HuH-7.5 (cell line): ENCODE results near the gene UNC93B1.

Source experiments
- DNase-seq: peaks from one replicate; pipeline ENCODE4 v3.0.0; 2011; ENCODE audit warnings: low spot score

UNC93B1 gene

GRCh38 chr11:68040101-68040956, 36.4 kb upstream of the UNC93B1 start:
- peak; percentile 91 for DNase-seq

GRCh38 chr11:68039526-68040086, 35.7 kb upstream of the UNC93B1 start:
- DNase-seq: no peak

DNA sequence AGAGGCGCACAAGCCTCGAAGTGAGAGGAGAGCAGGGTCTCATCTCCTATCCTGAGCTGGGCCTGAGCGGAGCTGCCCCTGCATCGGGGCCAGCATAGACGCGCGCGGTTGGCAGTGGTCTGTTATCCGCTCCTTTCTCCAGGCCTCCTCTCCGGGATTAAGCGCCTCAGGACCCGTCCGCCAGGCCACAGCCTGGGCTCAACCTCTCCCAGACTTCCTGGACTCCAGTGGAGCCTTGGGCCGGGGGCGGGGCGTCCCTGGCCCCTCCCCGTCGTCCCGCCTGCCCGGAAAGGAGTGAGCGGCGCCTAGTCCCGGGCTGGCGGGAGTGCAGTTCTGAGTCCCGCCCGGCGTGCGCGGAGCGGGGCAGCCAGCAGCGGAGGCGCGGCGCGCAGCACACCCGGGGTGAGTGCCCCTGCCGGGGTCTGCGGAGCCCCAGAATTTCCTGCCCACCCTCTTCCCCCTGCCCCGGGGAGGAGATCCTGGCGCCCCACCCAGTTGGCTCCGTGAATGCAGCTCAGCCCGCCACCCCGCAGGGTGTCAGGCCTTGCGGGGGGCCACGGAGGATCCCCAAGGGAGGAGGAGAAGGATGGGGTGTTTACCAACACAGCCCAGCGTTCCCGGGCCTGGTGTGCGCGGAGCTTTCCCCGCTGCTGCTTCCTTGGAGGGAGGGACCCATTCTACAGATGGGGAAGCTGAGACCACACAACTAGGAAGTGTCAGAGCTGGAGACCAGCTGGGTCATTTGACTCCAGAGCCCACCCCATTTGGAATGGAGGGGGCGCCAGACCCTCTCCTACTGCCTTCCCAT, 35.0 kb upstream of the UNC93B1 start, which contains the start of gene TCIRG1:
TSS of gene TCIRG1 (plus strand) at position 308 of the 808 bp plus-strand sequence. CDS start 2,247 bp downstream, outside the sequence.
- DNase-seq: peak; percentile 100

DNA sequence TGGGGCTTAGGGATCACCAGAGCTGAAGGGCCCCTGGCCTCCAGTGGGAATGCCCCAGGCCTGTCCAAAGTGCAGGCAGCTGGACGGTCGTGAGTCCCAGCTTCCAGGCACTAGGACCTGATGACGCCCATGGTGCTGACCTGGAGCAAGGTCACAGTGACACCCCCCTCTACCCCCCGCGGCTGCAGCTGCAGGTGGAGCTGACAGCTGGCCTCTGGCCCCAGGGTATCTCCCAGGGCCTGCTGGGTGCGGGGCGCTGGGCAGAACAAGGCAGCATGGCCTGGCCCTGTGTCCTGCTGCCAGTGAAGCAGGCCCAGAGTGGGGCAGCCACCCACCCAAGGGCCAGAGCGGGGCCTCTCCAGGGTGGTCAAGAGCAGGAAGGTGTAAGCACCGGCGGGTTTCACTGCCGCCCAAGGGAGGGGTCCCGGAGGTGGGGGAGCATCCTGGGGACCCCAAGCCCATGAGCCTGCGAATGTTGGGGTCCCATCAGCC, 34.4 kb upstream of the UNC93B1 start:
- peak; percentile 100 for DNase-seq

GRCh38 chr11:68037411-68038225, 33.7 kb upstream of the UNC93B1 start:
- DNase-seq: no peak

- DNase-seq: no peak
Measured at GRCh38 chr11:68036717-68037239, 32.9 kb upstream of the UNC93B1 start.

DNA sequence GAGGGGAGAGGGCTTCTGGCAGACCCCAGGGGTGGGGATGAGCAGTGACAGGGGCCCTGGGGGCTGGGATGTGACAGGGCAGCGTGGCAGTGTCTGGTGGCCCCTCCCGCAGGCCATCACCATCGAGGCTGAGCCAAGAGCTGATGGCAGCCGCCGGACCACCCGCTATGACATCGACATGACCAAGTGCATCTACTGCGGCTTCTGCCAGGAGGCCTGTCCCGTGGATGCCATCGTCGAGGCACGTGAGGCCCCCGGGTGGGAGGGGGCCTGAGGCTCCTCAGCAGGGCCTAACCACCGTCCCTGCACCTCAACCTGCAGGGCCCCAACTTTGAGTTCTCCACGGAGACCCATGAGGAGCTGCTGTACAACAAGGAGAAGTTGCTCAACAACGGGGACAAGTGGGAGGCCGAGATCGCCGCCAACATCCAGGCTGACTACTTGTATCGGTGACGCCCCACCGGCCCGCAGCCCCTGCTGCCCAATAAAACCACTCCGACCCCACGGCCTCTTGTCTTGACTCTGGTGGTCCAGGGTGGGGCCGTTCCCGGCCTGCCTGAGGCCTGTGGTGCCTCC, 32.3 kb upstream of the UNC93B1 start:
- DNase-seq: no peak

GRCh38 chr11:68035266-68035876, 31.5 kb upstream of the UNC93B1 start:
- no peak for DNase-seq

- no peak for DNase-seq
Measured at GRCh38 chr11:68033708-68034045, 29.8 kb upstream of the UNC93B1 start.

GRCh38 chr11:68032997-68033707, 29.3 kb upstream of the UNC93B1 start:
- DNase-seq: no peak

- DNase-seq: no peak
Measured at GRCh38 chr11:68032003-68032402, 28.1 kb upstream of the UNC93B1 start.

- peak; percentile 80 for DNase-seq
Measured at GRCh38 chr11:68031144-68031464, 27.2 kb upstream of the UNC93B1 start.

DNA sequence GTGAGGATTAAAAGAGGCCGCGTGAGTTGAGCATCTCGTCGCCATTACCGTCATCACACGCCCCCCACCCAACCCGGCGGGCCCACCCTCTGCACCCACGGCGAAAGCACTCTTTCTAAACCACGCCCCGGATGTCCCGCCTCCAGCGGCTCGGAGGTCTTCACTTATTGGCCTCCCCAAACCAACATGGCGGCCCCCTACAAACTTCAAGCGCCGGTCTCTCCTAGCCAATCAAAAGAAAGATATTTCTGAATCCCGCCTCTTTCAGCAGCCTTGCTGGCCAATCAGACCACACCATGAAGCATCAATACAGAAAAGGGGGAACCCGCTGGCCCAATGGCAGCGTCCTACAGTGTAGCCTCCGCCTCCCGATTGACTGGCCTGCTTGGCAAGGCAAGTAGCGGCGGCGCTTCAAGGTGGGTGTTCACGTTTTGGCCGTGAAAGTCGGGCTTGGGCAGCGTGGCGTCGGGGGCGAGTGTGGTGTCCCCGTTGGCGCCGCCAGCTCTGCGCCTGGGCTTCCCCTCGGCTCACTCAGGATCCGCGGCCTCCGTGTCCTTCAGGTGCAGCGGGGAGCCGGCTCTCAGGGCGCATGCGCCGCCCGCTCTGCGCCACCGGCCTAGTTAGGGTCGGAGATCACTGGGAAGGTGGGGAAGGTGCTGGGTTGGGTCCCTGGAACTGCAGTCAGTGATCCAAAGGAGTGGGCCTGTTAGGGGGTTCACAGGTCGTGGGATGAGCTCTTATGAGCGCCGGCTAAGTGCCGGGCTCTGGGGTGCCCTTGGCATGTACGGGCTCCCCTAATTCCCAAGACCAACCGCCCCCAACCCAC, 26.6 kb upstream of the UNC93B1 start, which contains the start of gene NDUFS8:
TSS of gene NDUFS8 (plus strand) at position 364 of the 826 bp plus-strand sequence. CDS start 1,471 bp downstream, outside the sequence.
- peak; percentile 100 for DNase-seq

DNA sequence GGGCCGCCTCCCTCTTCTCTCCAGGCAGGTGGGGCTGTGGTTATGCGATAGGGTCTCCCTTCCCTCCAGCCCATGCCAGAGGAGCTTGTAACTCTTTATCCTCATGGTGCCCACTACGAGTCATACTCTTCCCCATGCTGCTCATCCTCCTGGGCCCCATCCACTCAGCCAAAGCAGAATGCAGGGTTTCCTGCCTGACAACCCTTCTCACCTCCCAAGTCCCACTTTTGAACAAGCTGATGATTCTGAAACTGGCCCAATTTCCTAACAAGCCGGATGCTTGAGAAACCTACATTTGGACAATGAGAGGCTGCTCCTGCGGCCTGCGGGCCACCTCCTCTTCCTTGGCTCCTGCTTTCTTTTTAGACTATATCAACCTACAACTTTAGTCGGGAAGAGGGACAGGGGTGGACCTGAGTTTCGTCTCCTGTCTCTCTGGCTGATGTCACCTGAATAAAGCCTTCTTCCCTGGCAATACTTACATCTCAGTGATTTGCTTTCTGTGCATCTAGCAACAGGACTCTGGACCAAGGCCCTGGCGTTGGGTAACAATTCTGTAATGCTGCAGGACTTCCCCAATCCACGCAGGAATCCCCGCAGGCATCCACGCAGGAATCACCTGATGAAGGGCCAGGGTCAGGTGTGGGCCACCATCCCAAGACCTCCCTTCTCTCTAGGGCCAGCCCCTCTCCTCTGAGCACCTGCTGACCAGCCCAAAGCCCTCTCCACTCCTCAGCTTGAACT, 25.1 kb upstream of the UNC93B1 start:
- DNase-seq: no peak

DNA sequence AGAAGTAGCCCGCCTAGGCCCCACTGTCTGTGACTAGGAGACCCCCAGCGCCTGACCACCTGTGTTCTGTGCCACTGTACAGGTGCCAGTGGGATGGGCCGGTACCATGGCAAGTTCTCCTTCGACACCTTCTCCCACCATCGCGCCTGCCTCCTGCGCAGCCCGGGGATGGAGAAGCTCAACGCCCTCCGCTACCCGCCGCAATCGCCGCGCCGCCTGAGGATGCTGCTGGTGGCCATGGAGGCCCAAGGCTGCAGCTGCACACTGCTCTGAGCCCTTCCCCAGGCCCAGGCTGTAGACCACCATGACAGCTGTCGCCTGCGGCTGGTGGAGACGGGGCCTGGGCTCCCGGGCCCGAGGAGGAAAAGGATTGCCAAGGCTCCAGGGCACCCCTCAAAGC, 23.8 kb upstream of the UNC93B1 start:
- DNase-seq: no peak

DNA sequence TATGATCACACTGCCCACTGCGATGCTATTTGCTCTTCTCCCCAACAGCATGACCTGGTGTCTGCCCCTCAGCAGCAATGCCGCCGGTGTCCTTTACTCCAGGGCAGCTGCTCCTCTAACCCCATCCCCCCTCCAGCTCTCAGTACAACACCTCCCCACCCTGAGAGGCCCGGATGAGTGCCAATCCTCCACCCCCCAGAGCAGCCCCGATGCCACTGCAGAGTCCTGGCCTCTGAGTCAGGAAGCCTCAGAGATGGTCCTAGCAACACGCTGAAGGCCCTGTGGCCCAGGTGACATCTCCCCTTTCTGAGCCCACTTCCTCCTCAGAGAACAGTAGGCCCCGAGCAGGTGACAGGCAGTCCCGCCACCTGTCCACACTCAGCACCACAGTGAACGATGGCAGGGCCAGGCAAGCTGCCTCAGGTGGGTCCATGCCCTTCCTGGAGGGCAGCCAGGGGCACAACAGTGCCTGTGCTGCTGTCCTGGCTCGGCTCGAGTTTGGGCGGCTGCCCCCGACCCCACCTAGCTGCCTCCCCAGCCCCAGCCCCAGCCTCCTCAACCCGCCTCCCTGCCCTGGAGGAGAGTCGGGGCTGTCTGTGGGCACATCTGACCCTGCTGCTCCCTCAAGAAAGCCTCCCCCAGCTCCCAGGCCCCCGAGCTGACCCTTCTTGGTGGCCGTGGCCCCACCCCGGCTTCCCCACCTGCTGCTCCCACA, 22.7 kb upstream of the UNC93B1 start:
- DNase-seq: no peak

DNA sequence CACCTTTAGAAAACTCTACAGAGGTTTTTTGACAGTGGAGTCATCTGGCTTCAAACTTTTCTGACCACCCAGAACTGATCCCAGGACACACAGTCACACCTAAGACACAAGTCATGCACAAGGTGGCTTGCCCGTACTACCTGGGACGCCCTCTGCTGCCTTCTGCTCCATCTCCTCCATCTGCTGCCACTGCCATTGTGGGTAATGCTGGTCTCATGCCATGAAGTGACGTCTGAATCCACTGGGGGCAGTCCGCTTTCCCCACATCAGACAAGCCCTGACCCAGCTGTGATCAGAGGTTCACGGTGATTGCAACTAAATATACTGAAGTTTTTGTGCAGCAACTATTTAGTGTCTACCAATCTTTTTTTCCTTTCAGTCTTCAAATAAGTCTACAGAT, 21.1 kb upstream of the UNC93B1 start:
- DNase-seq: peak; percentile 92

DNA sequence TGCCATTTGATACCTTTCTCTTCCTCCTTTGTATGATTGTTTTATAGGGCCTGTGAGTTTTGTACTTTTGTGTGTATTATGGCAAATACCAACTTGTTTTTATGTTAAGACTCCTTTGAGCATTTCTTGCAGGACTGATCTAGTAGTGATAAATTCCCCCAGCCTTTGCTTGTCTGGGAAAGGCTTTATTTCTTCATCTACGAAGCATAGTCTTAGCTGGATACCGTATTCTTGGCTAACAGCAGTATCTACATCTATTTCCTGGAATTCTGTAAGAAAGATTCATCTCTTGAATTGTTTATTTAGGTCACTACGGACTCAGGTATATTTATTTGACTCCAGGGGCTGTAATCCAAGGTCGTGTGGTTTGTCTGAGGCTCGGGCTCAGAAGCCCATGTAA, 20.6 kb upstream of the UNC93B1 start:
- no peak for DNase-seq
